Transverse colon (tissue), 4 donors: ENCODE measurements around the gene IGSF9. TPM values are rescaled to one million over a fixed set of nuclear protein-coding genes. Genes with fewer than 3 reads are reported as not detected.

ENCODE experiments used
- DNase-seq: peaks from one replicate; pipeline ENCODE4 v3.0.0-alpha.2; 2019
- H3K27ac ChIP-seq, 4 donors: fragments of 200-600 bp; sonication (generic); 2 replicates each; pipeline ENCODE4 v1.5.1; 2016 to 2018; ENCODE audit warnings: inconsistent platforms in 4 of 4
- H3K27me3 ChIP-seq: fragments of 200-600 bp; sonication (generic); 2 replicates; pipeline ENCODE4 v1.5.1; 2017; ENCODE audit warnings: inconsistent platforms
- H3K36me3 ChIP-seq, 4 donors: fragments of 200-600 bp; sonication (generic); 2 replicates each; pipeline ENCODE4 v1.5.1; 2017 to 2019; ENCODE audit warnings: inconsistent platforms in 4 of 4
- H3K4me1 ChIP-seq, 4 donors: fragments of 200-600 bp; sonication (generic); 2 replicates each; pipeline ENCODE4 v1.5.1; 2017 to 2020; ENCODE audit warnings: inconsistent platforms in 4 of 4
- H3K4me3 ChIP-seq, 4 donors: fragments of 200-600 bp; sonication (generic); 1 replicate in 1 of 4; 2 replicates in 3 of 4; pipeline versions ENCODE4 v1.5.1 to v1.6.1; 2017 to 2019; ENCODE audit warnings: inconsistent platforms in 4 of 4
- H3K9me3 ChIP-seq, 2 donors: fragments of 200-600 bp; sonication (generic); 2 replicates each; pipeline ENCODE4 v1.5.1; 2017 to 2019; ENCODE audit warnings: inconsistent platforms in 2 of 2
- EP300 ChIP-seq: sonication (generic); formaldehyde crosslinking; IDR thresholded peaks from one replicate; pipeline ENCODE4 v1.6.1; 2017; ENCODE audit warnings: antibody characterized with exemption, low read depth
- POLR2A ChIP-seq: fragments of 450-650 bp; IDR thresholded peaks from one replicate; pipeline ENCODE4 v1.6.1; 2016; ENCODE audit warnings: antibody characterized with exemption, mild to moderate bottlenecking, moderate library complexity
- POLR2AphosphoS5 ChIP-seq, 3 donors: sonication (generic); formaldehyde crosslinking; IDR thresholded peaks; one replicate each; pipeline ENCODE4 v1.6.1; 2016; ENCODE audit warnings: antibody characterized with exemption in 3 of 3
- WGBS, 2 donors: methylation state at CpG; one replicate each; pipeline ENCODE4 v1.1.5; 2018; ENCODE audit warnings: low coverage in 1 of 2; 5-methylcytosine and 5-hydroxymethylcytosine counted together
- in situ Hi-C, 4 donors: fragments of 200-750 bp; cut with MboI; loops; one replicate each; pipeline versions ENCODE4 v1.15.0 to v1.15.1; 2017; ENCODE audit warnings: low sequenced_read_pairs in 3 of 4, low pct_ligation_motif_present in 1 of 4, low pct_unique_long_range_greater_than_20kb in 1 of 4
- intact Hi-C: fragments of 100-400 bp; cut with DNase I; formaldehyde crosslinking; loops from one replicate; pipeline ENCODE4 v1.15.1; 2023; ENCODE audit warnings: low total_unique reads
- total RNA-seq, 4 donors: library from RNA; depleted of rRNA; stranded (reverse); fragments of >200 nt; gene quantifications; one replicate each; pipeline ENCODE4 v1.1.0, GENCODE V29; 2016
- TF ChIP-seq, protein P1 (sequence below), 5 experiments: fragments of 200-600 bp in 3 of 5; fragments of 450-650 bp in 2 of 5; sonication (generic) in 3 of 5; IDR thresholded peaks; 1 replicate in 2 of 5; 2 replicates in 3 of 5; pipeline ENCODE4 v1.5.1; 2016 to 2017; ENCODE audit warnings: antibody characterized with exemption in 5 of 5, inconsistent platforms in 3 of 5, mild to moderate bottlenecking in 2 of 5, moderate library complexity in 1 of 5

Gene IGSF9
- total RNA-seq, 4 donors from 2014 or later = 40.7 to 137 (median 81.3) TPM

DNA sequence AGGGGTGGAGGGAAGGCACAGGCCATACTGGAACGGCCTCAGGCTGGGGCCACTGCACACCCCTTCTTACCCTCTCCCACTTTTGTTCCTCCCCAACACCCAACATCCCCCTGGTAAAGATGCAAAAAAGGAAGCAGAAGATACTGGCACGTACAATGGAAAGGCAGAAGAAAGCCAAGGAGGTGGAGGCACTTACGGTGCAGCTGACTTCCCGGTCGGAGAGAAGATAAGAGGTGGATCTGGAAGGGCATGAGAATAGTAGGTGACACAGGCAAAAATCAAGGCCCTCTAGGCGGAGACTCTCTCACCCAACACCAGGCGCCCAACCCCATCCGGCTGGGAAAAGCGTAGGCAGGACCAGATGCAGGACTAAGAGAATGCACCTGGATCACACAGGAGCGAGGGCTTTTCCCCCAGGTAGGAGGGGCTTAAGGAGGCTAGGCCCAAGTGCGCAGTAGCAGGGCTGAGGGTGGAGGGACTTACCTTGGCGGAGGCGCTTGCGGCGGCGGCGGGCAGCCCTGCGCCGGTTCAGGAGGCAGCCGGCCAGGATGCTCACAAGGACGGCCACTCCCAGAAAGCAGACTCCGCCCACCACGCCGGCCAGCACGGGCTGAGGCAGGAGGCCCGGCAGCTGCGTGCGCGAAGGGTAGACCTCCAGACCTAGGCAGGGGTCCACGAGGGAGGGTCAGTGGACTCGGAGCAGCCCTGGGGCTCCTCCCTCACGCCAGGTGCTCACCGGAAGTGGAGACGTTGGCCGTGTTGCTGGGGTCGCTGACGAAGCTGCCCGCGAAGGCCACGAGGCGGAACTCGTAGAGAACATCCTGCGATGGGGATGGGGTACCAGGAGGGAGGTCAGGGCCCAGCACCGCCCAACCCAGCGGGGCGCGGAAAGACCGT is 16.0 kb downstream of the IGSF9 start:
- Histone ChIP-seq H3K4me3 (no peak overlapping the region), H3K36me3 (no peaks in the 10 kb centered on the region), H3K4me1 (peaks cover 0 to 10% (median 7%) of the 10 kb centered on the region in 4 donors), H3K27me3 (no peaks in the 10 kb centered on the region), H3K9me3 (no peaks in the 10 kb centered on the region), H3K27ac (no peak overlapping the region)
- no peak for DNase-seq
- TF ChIP-seq, protein P1, sequence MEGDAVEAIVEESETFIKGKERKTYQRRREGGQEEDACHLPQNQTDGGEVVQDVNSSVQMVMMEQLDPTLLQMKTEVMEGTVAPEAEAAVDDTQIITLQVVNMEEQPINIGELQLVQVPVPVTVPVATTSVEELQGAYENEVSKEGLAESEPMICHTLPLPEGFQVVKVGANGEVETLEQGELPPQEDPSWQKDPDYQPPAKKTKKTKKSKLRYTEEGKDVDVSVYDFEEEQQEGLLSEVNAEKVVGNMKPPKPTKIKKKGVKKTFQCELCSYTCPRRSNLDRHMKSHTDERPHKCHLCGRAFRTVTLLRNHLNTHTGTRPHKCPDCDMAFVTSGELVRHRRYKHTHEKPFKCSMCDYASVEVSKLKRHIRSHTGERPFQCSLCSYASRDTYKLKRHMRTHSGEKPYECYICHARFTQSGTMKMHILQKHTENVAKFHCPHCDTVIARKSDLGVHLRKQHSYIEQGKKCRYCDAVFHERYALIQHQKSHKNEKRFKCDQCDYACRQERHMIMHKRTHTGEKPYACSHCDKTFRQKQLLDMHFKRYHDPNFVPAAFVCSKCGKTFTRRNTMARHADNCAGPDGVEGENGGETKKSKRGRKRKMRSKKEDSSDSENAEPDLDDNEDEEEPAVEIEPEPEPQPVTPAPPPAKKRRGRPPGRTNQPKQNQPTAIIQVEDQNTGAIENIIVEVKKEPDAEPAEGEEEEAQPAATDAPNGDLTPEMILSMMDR (IDR thresholded peaks at IDR 0.05) = no peak
- TF ChIP-seq POLR2AphosphoS5 (IDR thresholded peaks at IDR 0.05) (no peak), POLR2A (no peak), EP300 (no peak)
- in situ Hi-C loops = loop anchor here in 1 of 4 donors (10.0 kb wide), 1 partner anchor 75 kb away; no protein-coding TSS in a partner anchor
- 87 to 89% methylated on average over 21 to 48 of the region's 48 CpGs for WGBS, 2 donors
- intact Hi-C loops = no loop called here

GRCh38 chr1:159928491-159929050 is 16.8 kb downstream of the IGSF9 start:
- no peak overlapping the region for H3K4me3 ChIP-seq
- TF ChIP-seq, protein P1 (IDR thresholded peaks at IDR 0.05) = no peak
- TF ChIP-seq POLR2AphosphoS5 (IDR thresholded peaks at IDR 0.05) = no peak
- TF ChIP-seq EP300 = no peak
- no peak for TF ChIP-seq POLR2A
- in situ Hi-C loops = no loop called here
- H3K27ac ChIP-seq = no peak overlapping the region
- no peak for DNase-seq
- H3K4me1 ChIP-seq = peaks cover 0 to 15% (median 13%) of the 10 kb centered on the region in 4 donors
- 90 to 100% methylated on average over 3 to 7 of the region's 18 CpGs for WGBS, 2 donors
- intact Hi-C loops = no loop called here
- H3K9me3 ChIP-seq = no peaks in the 10 kb centered on the region
- no peaks in the 10 kb centered on the region for H3K36me3 ChIP-seq
- no peaks in the 10 kb centered on the region for H3K27me3 ChIP-seq

- WGBS, 2 donors = 75 to 83% methylated on average over 2 to 13 of the region's 13 CpGs
- TF ChIP-seq EP300 = no peak
- no peak for TF ChIP-seq POLR2A
- TF ChIP-seq, protein P1 (IDR thresholded peaks at IDR 0.05) = no peak
- TF ChIP-seq POLR2AphosphoS5 (IDR thresholded peaks at IDR 0.05) = no peak
- H3K36me3 ChIP-seq = no peaks in the 10 kb centered on the region
- no peak for DNase-seq
- in situ Hi-C loops = no loop called here
- no peaks in the 10 kb centered on the region for H3K27me3 ChIP-seq
- H3K9me3 ChIP-seq = no peaks in the 10 kb centered on the region
- intact Hi-C loops = no loop called here
- H3K27ac ChIP-seq = no peak overlapping the region
- peaks cover 1 to 22% (median 19%) of the 10 kb centered on the region in 4 donors for H3K4me1 ChIP-seq
- H3K4me3 ChIP-seq = no peak overlapping the region
Measured at GRCh38 chr1:159927849-159928431, 17.5 kb downstream of the IGSF9 start.

DNA sequence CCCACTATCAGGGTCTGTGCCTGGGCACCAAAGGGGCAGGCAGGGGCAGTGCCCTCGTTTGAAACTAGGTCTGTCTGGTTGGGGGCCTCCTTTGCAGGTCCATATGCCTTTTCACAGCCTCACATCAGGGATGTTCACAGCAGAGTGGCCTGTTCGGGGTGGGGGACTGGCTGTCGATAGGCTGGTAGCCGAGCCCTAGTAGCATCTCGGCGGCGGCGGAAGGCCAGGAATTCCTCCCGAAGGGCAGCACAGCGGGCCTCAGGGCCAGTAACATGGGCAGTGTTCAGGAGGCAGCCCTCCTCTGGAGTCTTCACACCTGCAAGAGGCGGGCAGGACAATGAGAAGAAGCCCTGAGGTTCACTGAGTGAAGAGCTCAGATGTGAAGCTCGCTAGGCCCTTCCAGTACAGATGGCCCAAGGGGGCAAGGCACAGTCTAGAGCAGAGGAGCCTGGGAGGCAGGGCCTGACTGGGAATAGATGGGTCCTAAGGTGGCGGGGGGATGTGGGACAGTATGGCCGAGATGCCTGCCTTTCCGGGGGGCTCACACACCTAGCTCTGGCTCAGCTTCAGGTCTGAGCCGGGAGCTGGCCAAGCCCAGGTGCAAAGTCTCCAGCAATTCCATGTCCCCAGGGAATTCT is 18.1 kb downstream of the IGSF9 start:
- H3K4me1 ChIP-seq = peaks cover 6 to 28% (median 26%) of the 10 kb centered on the region in 4 donors
- in situ Hi-C loops = no loop called here
- no peak for TF ChIP-seq POLR2AphosphoS5 (IDR thresholded peaks at IDR 0.05)
- TF ChIP-seq EP300 = no peak
- TF ChIP-seq, protein P1 (IDR thresholded peaks at IDR 0.05) = no peak
- TF ChIP-seq POLR2A = no peak
- WGBS, 2 donors = 92% methylated on average over 15 of the region's 16 CpGs; no CpG with 5 or more reads in 1 of the 2 donors
- no peaks in the 10 kb centered on the region for H3K9me3 ChIP-seq
- no peak overlapping the region for H3K27ac ChIP-seq
- H3K36me3 ChIP-seq = no peaks in the 10 kb centered on the region
- intact Hi-C loops = no loop called here
- no peak for DNase-seq
- no peaks in the 10 kb centered on the region for H3K27me3 ChIP-seq
- H3K4me3 ChIP-seq = no peak overlapping the region
